ENCODE results near the gene BOD1L2.

Gene BOD1L2

DNA sequence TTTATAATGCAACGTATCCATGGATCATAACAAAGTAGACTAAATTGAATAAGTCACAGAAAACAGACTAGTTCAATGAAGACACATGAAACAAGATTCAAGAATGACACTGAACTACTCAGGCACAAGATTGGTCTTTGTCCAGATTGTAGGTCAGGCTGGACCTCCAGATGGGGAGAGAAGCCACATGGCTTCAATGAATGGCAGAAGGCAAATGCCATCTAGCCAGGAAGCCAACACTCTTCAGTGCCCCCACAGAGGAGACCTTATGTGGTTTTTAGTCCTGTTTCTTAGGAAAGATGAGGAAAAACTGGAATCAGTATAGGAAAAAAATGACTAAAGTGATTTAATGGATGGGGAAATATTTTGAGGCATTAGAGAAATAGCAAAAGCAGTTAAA, 43.1 kb downstream of the BOD1L2 start:
- CTCF ChIA-PET, result no interaction called here
- no peak for DNase-seq (ENCODE audit: low read depth, low spot score)
- H3K4me3 ChIP-seq (ENCODE audit: low read depth, low read length), result no peak overlapping the region
- POLR2A ChIA-PET, result no interaction called here
- TF ChIP-seq, protein P1, sequence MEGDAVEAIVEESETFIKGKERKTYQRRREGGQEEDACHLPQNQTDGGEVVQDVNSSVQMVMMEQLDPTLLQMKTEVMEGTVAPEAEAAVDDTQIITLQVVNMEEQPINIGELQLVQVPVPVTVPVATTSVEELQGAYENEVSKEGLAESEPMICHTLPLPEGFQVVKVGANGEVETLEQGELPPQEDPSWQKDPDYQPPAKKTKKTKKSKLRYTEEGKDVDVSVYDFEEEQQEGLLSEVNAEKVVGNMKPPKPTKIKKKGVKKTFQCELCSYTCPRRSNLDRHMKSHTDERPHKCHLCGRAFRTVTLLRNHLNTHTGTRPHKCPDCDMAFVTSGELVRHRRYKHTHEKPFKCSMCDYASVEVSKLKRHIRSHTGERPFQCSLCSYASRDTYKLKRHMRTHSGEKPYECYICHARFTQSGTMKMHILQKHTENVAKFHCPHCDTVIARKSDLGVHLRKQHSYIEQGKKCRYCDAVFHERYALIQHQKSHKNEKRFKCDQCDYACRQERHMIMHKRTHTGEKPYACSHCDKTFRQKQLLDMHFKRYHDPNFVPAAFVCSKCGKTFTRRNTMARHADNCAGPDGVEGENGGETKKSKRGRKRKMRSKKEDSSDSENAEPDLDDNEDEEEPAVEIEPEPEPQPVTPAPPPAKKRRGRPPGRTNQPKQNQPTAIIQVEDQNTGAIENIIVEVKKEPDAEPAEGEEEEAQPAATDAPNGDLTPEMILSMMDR (IDR thresholded peaks at IDR 0.05; ENCODE audit: insufficient read depth, low read length, missing control alignments), result no peak

DNA sequence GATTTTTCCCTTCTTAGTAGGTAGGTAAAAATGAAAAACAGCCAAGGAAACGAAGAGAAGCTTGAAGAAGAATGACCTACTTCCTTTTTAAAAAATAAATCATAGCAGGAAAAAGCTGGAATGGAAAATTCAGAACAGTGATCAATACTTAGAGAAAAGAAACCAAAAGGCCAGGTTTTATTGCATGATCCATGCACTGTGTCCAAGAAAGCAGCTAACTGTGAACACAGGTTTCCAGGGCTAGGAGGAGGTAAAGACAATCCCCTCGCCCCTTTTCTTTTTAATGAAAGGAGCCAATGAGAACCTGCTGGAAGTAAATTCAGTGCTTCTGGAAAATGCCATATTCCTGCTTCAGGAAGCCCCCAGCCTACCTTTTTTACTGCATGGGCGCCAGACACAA, 47.2 kb downstream of the BOD1L2 start:
- no peak for DNase-seq (ENCODE audit: low read depth, low spot score)
- TF ChIP-seq, protein P1 (IDR thresholded peaks at IDR 0.05; ENCODE audit: insufficient read depth, low read length, missing control alignments), result no peak
- ChIA-PET CTCF (no interaction called here), POLR2A (no interaction called here)
- H3K4me3 ChIP-seq (ENCODE audit: low read depth, low read length), result no peak overlapping the region

DNA sequence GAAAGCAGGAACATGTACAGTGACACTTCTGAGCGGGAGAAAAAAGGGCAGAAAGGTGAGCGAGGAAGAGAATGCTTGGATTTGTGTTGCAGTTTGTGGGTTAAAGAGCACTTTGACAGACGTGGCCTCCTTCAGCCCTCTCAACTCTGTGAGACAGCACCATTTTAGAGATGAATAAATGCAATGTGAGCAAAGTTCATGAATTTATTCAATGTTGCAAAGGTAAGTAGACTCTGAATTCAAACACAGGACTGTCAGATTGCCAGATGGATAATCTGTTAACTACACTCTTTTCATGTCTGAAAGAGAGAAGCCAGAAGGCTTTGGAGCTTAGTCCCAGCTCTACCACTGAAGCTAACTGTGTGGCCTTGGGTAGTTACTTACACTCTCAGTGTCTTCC, 47.7 kb downstream of the BOD1L2 start:
- DNase-seq (ENCODE audit: low read depth, low spot score), result no peak
- ChIA-PET POLR2A (no interaction called here), CTCF (no interaction called here)
- TF ChIP-seq, protein P1 (IDR thresholded peaks at IDR 0.05; ENCODE audit: insufficient read depth, low read length, missing control alignments), result no peak
- H3K4me3 ChIP-seq (ENCODE audit: low read depth, low read length), result no peak overlapping the region

DNA sequence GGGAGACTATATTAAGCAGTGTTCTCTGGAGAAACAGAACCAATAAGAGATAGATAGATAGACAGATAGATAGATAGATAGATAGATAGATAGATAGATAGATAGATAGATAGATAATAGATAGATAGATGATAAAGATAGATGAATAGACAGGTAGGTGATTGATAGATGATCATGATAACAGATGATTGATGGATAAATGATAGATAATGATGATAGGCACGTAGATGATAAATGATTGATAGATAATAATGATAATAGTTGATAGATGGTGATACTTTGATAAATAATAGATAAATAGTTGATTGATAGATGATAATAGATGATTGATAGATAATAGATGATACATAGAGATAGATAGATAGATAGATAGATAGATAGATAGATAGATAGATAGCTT, 48.5 kb downstream of the BOD1L2 start:
- POLR2A ChIA-PET, result no interaction called here
- TF ChIP-seq, protein P1 (IDR thresholded peaks at IDR 0.05; ENCODE audit: insufficient read depth, low read length, missing control alignments), result no peak
- CTCF ChIA-PET, result no interaction called here
- no peak overlapping the region for H3K4me3 ChIP-seq (ENCODE audit: low read depth, low read length)
- no peak for DNase-seq (ENCODE audit: low read depth, low spot score)

DNA sequence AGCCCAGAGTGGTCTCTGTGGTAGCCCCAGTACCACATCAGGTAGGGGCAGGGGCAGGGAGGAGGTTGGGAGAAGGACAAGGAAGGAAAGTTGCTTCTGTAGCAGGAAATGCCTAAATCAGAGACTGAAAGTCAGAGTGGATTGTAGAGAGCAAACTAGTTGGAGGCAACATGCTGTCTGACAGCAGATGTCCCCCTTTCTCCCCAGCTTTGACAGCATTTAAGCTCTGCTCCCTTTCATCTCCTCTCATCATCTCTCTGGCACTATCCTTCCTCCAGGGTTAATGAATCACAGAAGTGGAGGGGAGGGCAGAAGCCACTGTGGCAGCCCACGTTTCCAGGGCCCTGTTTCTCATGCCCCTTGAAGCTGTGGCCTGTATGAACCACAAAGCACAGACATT, 50.4 kb downstream of the BOD1L2 start:
- POLR2A ChIA-PET, result no interaction called here

DNA sequence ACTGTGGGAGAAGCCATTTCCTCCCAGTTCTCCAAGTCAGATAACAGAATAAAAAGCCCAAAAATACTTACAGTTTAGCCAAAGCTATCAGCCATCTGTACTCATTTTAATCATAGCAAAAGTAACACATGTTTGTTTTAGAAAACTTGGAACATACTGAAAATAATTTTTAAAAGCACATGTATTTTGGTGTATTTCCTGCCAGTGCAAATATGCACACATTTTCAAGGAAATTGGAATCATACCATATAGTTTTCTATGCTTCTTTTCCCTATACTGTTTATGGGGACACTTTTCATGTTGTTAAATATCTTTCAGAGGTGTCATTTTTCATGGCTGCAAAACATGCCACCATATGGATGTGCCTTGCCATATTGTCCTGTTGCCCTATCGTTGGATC, 51.2 kb downstream of the BOD1L2 start:
- no peak for DNase-seq (ENCODE audit: low read depth, low spot score)
- H3K4me3 ChIP-seq (ENCODE audit: low read depth, low read length), result no peak overlapping the region
- ChIA-PET POLR2A (no interaction called here), CTCF (no interaction called here)
- TF ChIP-seq, protein P1 (IDR thresholded peaks at IDR 0.05; ENCODE audit: insufficient read depth, low read length, missing control alignments), result no peak

More for the DNA sequence above, 50.4 kb downstream of the BOD1L2 start:
- H3K4me3 ChIP-seq (ENCODE audit: low read depth, low read length), result no peak overlapping the region
- TF ChIP-seq, protein P1 (IDR thresholded peaks at IDR 0.05; ENCODE audit: insufficient read depth, low read length, missing control alignments), result no peak
- DNase-seq (ENCODE audit: low read depth, low spot score), result no peak
- CTCF ChIA-PET, result no interaction called here

Data from AG04449 (cell line).